PC-3 (cell line): ENCODE results near the gene ACAP3.

Experiments
- CTCF ChIP-seq: fragments of 300-600 bp; sonication (generic); conservative IDR thresholded peaks from 2 replicates; pipeline ENCODE4 v1.5.1; 2017; ENCODE audit warnings: antibody characterized with exemption, low read depth, mild to moderate bottlenecking, low read length
- EZH2 ChIP-seq: fragments of 300-600 bp; sonication (generic); IDR thresholded peaks from one replicate; pipeline ENCODE4 v1.6.1; 2017; ENCODE audit warnings: antibody characterized with exemption, mild to moderate bottlenecking, low read length; ENCODE audit not compliant: unreplicated experiment
- EZH2phosphoT487 ChIP-seq: fragments of 300-600 bp; sonication (generic); IDR thresholded peaks from 2 replicates; pipeline ENCODE4 v1.6.1; 2018; ENCODE audit warnings: mild to moderate bottlenecking, antibody characterized with exemption, low read length, borderline replicate concordance

- TF ChIP-seq EZH2phosphoT487: no peak
- TF ChIP-seq CTCF: no peak
- TF ChIP-seq EZH2: no peak
Observed at GRCh38 chr1:1273209-1273511, 34.6 kb downstream of the ACAP3 start.
